M059J (cell line): ENCODE measurements around the gene FECH. TPM values are rescaled to one million over a fixed set of nuclear protein-coding genes. Genes with fewer than 3 reads are reported as not detected.
"Not testable (repeated sequence)": the region's sequence is repeated elsewhere in the genome, so short reads cannot be mapped to it uniquely, and the experiment has no call there.

Experiments
- DNase-seq: peaks from one replicate; pipeline ENCODE4 v3.0.0-alpha.2; 2012; ENCODE audit warnings: low read depth
- total RNA-seq: library from RNA; depleted of rRNA; stranded (reverse); fragments of >200 nt; shearing (Covaris generic); gene quantifications from 2 replicates; pipeline ENCODE4 v1.2.3, GENCODE V29; 2014; rRNA removed

Gene FECH
- total RNA-seq, 1 experiment from 2014 or later = 51.3 TPM

GRCh38 chr18:57533006-57533867, 53.3 kb downstream of the FECH start:
- peak; percentile 3 for DNase-seq

DNA sequence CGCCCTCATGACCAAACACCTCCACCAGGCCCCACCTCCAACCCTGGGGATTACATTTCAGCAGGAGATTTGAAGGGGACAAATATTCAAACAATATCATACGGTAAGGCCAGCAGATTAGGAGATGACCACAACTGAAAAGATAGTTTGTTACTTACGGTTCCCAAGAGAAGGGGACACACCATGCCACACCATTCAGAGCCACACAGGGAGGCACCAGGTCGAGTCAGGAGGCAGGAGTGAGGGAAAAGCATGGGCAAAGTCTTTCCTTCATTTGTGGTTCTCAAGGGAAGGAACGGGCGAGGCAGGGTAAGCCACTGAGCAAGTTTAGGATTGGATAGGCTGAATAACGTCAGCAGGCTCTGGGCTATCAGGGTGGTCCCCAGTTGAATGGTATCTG, 57.4 kb downstream of the FECH start:
- no peak for DNase-seq

DNA sequence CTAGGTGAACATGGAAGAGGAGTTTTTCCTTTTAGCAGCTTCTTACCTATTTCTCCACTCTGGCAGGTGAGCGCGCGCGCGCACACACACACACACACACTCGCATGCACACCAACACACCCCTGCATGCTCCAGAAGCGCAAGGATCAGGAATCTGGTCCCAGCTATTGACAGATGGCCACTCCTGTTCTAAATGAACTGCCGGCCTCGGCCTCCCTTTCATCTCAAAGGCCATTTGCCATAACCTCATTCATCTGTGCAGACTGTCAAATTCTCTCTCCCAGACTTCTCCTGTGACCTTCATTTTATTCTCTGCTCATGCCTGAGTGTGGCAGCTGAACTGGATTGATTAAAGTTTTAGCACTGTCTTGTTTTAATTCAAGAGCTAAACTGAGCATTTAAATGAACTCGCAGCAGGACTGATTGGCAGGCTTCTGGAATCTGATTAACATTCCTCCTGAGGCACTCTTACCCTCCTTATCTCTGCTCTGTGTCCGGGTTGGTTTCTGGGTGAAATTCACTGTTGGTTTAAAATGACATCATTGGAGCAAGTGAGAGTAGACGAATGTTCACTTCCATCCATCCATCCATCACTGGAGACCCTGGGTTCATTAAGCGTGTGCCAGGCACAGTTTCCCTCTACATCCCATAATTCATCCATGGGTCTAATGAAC, 58.8 kb downstream of the FECH start:
- DNase-seq = no peak

GRCh38 chr18:57523171-57523956, 63.1 kb downstream of the FECH start:
- no peak for DNase-seq

- not testable (repeated sequence) for DNase-seq
Measured at GRCh38 chr18:57522348-57522747, 64.2 kb downstream of the FECH start.

GRCh38 chr18:57519668-57520424, 66.7 kb downstream of the FECH start:
- DNase-seq = peak; percentile 78

DNA sequence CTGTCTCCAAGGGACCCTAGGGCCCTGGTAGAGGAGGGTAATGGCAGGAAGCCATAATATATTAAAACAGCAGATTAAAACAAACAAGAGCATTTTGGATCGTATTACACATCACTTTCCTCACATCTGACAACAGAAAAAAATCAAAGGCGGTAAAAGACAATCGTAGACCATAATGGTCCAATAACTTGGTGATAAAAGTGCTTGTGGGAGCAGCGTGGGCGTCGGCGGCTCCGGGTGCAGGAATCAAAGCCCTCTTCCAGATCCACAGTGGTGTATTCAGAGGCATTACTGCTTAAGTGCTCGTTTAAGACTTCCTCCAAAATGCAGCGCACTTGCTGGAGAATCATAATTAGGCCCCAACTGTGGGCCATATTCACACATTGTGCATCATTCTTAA, 68.0 kb downstream of the FECH start:
- DNase-seq = no peak

GRCh38 chr18:57516056-57516455, 70.4 kb downstream of the FECH start:
- DNase-seq = no peak

DNA sequence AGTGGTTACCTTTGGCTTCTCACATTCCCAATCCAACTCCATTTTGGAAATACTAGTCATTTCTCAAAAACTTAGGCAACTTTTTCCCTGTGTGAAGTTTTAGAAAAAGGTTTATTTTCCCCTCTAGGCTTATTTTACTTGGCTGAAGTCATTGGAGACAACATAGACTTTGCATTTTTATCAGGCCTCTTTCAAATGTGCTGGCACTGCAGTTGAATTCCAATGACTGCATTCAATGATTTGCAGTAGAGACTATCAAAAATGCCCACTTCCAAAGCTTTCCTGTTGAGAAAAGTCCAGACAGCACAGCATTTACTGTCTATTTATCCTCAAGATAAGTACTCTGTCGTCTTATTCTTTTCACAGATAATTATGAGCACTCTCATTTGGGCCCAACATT, 81.3 kb downstream of the FECH start:
- no peak for DNase-seq

GRCh38 chr18:57502624-57503023, 83.9 kb downstream of the FECH start:
- DNase-seq = no peak

GRCh38 chr18:57498682-57499256, 87.7 kb downstream of the FECH start:
- DNase-seq = no peak

Other genes with a start within 250 kb of the FECH start
- gene ST8SIA3, start 234.1 kb downstream of the FECH start, total RNA-seq = not detected in 2 replicates
- 1.2 and 1.5 TPM in 2 replicates for gene ONECUT2, start 151.3 kb downstream of the FECH start, total RNA-seq
- gene NARS1, start 35.1 kb upstream of the FECH start, total RNA-seq = 167 and 185 TPM in 2 replicates
- 39.5 and 68.5 TPM in 2 replicates for gene ATP8B1, start 216.6 kb upstream of the FECH start, total RNA-seq